WI38 (cell line): Measurements from ENCODE around the gene IFITM1.

ENCODE experiments used
- H3K4me3 ChIP-seq: 2 replicates; pipeline ENCODE4 v1.5.1; 2011; ENCODE audit warnings: low read depth, mild to moderate bottlenecking, control low read depth, low read length
- CTCF ChIP-seq: IDR thresholded peaks from 2 replicates; pipeline ENCODE4 v1.5.1; 2012; ENCODE audit warnings: low read depth, mild to moderate bottlenecking, control low read depth, low read length

Gene IFITM1

DNA sequence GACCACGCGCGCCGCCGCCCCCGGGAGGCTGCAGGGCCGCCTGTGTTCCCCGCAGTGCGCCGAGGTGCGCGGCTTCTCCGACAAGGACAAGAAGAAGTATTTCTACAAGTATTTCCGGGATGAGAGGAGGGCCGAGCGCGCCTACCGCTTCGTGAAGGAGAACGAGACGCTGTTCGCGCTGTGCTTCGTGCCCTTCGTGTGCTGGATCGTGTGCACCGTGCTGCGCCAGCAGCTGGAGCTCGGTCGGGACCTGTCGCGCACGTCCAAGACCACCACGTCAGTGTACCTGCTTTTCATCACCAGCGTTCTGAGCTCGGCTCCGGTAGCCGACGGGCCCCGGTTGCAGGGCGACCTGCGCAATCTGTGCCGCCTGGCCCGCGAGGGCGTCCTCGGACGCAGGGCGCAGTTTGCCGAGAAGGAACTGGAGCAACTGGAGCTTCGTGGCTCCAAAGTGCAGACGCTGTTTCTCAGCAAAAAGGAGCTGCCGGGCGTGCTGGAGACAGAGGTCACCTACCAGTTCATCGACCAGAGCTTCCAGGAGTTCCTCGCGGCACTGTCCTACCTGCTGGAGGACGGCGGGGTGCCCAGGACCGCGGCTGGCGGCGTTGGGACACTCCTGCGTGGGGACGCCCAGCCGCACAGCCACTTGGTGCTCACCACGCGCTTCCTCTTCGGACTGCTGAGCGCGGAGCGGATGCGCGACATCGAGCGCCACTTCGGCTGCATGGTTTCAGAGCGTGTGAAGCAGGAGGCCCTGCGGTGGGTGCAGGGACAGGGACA is 32.9 kb upstream of the IFITM1 start:
- TF ChIP-seq CTCF, result no peak
- H3K4me3 ChIP-seq, result no peak overlapping the region

GRCh38 chr11:281486-282161 is 32.2 kb upstream of the IFITM1 start:
- no peak for TF ChIP-seq CTCF

GRCh38 chr11:282171-282570 is 31.7 kb upstream of the IFITM1 start:
- no peak overlapping the region for H3K4me3 ChIP-seq
- TF ChIP-seq CTCF, result no peak

More at GRCh38 chr11:281486-282161, 32.2 kb upstream of the IFITM1 start:
- no peak overlapping the region for H3K4me3 ChIP-seq

DNA sequence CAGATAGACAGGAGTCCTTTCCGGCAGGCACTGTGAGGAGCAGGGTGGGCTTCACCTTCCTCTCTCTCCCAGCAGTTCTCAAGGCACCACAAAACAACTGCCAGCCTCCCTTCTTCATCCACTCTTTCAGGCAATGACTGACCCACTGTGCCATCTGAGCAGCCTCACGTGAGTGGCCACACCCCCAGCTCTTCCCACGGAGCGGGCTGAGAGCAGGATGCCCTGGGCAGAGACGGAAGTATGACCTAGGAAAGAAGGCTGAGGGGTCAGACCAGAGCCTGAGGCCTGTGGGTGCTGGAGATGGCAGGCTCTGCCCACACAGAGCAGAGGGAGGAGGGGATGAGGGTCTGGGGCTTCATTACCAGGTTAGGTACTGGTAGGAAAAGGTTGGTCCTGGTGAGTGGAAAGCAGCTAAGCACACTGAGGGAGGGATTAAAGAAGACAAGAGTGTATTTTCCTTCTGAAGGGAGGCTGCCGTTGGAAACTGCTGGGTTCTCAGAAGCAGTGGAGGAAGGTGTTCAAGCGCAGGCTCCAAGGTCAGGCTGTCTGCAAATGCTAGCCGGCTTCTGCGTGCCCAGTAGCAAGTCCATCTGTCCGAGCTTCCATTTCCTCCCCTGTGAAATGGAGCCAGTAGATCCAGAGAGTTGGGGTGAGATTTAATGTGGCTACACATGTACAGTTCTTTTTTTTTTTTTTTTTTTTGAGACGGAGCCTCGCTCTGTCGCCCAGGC is 31.0 kb upstream of the IFITM1 start:
- no peak overlapping the region for H3K4me3 ChIP-seq
- TF ChIP-seq CTCF, result no peak

DNA sequence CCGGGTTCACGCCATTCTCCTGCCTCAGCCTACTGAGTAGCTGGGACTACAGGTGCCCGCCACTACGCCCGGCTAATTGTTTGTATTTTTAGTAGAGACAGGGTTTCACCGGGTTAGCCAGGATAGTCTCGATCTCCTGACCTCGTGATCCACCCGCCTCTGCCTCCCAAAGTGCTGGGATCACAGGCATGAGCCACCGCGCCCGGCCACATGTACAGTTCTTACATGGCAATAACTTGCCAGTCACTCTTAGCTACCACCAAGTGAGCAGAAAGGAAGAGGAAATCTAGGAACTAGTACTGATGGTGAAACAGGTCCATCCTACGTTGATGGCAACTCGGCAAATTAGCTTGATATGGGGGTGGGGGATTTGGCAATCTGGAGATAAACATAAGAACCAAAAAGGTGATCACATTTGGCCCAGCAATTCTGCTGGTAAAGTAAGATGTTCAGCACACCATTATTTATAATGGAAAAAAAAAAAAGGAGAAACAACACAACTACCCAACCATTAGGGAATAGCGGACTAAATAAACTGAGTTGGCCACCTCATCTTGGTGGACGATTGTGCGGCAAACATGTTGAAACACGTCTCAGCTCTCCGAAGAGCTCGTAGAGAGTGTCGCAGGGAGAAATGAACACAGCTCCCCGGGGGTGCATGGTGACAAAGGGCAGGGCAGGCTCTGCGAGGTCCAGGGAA is 30.3 kb upstream of the IFITM1 start:
- TF ChIP-seq CTCF, result no peak
- H3K4me3 ChIP-seq, result no peak overlapping the region

DNA sequence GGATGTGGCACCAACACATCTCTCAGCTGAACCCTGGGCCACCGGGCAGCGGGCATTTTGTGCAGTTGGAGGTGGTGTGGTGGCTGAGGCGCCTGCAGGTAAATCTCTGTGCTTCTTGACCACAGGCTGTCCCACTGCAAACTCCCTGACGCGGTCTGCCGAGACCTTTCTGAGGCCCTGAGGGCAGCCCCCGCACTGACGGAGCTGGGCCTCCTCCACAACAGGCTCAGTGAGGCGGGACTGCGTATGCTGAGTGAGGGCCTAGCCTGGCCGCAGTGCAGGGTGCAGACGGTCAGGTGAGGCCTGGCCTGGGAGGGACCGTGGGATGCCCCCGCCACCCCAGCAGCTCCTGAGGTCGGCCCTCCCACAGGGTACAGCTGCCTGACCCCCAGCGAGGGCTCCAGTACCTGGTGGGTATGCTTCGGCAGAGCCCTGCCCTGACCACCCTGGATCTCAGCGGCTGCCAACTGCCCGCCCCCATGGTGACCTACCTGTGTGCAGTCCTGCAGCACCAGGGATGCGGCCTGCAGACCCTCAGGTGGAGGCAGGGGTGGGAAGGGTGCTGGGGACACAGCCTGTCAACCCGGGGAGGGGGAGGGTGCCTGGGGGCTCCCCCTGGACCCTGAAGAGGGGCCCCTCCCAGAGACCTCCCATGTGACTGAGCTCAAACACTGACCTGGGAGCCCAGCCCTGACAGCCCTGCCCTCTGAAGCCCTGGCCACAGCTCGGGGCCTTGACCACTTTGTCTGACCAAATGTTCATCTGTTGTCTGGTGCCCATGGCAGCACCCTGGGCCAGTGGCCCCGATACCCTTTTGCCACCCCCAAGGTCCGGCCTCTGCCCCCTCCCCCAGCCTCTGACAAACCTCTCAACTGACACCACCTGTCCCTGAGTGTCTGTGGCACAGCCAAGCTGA is 29.5 kb upstream of the IFITM1 start:
- TF ChIP-seq CTCF, result no peak
- H3K4me3 ChIP-seq, result no peak overlapping the region
